GM19438 (cell line): ENCODE measurements around the gene MSL1.
A peak's percentile ranks its signal among the peaks of the same experiment; 100 is the strongest.

Source experiments
- ATAC-seq: cut with Tn5 transposase; IDR thresholded peaks from one replicate; pipeline ENCODE4 v1.9.1; 2021; ENCODE audit warnings: low read depth; ENCODE audit not compliant: unreplicated experiment

MSL1 gene

DNA sequence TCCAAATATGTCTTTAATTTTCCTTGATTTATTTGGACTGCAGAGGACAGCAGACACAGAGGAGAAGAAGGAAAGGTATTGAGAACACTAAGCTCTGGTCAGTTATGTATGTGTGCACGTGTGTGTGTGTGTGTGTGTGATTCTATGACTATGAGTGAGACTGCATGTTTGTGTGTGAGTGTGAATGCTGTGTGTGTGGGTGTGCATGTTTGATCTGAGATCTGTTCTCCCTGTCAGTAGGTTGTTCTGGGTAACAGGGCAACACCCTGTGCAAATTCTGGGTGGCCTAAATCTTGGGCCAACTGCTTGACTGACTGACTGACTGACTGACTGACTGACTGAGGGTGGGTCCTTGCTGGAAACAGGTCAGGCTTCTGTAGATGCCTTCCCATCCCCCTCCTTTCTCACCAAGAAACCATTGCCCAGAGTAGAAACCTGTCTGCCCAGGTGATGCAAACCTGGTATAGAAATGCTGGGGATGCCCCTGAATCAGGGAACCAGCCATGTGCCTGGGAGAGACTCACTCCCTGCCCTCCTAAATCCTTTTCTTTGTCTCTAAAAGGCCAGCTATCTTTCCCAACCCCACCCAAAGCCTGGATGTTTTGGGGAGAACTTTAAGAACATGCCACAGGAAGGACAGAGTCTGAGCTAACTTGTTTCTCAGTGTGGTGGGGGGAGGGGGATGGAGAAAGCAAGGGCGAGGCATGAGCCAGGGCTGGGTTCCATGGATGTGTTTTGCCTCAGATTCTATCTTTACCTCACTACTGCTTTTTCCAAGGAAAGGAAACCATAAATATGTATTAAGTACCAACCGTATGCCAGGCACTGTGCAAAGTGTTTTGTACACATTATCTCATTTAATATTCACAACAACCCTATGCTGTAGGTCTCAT, 16.9 kb upstream of the MSL1 start:
- no peak for ATAC-seq

DNA sequence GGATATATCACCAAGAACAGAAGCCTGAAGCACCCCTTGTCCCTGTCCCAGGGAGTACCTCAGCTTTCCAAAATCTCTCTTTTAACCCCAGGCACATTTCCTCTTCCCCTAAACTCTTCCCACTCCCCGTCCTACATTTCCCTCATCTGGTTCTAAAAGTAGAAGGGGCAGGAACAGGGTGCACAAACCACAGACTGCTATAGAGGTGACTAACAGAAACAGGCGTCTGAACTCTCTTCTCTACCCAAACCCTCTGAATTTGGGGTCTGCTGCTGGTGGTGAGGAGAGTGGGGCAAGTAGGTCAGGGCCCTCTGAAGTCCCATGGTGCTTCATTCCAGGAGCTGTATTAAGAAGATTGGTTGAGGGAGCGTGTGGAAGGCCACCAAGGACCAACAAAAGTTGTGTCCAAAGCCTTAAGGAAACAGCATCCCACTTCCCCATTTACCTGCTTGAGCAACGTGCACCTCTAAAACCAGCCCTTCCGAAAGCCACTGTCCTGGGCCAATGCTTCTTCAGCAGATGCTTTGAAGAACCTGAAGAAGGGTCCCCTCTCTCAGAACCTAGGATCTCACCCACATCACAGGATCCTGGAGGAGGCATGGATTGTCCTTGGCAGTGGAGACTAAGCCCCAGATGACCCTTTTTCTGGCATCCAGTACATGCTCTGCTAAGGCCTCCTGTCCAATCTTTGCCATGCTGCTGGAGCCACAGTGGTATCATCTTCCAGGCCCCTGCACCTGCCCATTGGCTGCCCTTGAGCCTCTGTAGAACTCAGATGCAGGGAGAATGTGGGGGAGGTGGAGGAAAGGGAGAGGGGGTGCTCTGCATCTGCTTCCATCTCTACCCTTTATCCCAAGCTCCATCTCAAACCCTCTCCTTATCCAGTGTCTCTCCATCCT, 15.7 kb upstream of the MSL1 start:
- ATAC-seq, result no peak

DNA sequence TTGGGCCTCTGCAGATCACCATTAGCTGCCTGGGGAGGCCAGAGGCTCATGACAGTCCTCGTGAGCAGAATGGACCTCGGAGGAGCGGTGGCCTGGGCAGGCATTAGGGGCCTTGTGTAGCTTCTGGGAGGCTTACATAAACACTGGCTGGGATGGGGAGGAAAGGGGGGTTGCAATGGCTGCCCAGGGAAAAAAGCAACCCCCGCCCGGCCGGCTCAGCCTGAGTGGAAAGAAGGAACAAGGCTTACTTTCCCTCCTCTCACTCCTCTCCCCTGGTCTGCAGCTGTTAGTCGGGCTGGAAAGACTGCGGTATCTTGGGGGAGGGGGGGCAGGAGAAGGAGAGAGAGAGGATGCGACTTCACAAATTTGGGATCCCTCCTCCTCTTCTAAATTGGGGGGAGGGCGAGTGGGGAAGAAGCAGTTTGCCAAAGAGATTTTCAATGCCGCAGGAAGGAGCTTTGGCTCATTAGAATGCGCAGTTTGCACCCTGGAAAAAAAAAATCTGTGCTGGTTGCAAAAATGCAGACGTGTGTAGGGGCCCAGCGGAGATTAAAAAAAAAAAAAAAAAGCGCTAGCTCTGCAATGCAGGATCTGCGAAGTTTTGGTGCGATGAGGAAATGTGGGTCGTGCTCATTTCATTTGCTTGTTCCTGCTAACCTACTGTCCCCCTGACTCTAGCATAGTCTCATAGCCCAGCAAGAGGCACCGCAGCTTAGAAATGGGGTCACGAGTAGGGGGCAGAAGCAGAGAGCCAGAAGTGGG, 14.8 kb upstream of the MSL1 start:
- no peak for ATAC-seq

DNA sequence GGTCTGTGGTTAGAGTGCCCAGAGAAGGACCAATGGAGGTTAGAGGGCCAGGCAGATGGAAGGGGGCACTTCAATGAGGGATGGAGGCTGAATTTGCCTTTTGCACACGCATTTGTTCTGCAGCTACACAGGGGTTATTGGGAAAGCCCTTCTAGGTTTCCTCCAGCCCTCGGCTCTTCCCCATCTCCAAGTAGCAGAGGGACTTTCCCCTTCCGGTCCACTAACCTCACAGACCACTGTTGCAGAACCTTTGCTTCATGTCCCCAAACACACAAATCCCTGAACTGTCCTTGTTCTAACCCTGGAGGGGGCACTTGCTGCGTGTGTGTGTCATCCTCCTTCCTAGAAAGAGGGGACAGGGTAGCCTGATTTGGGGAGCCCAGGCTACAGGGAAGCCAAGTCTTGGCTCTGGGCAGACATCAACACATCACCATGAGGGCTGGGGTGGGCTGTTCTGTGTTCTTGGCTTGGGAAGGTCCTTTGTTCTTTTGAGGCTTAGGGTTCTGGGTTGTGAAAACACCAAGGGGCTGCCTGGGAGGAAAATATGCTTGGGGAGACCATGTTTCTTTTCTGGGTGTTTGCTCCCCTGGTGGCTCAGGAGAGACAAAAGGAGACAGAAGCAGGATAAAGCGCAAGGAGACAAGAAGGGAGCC, 14.1 kb upstream of the MSL1 start:
- no peak for ATAC-seq

DNA sequence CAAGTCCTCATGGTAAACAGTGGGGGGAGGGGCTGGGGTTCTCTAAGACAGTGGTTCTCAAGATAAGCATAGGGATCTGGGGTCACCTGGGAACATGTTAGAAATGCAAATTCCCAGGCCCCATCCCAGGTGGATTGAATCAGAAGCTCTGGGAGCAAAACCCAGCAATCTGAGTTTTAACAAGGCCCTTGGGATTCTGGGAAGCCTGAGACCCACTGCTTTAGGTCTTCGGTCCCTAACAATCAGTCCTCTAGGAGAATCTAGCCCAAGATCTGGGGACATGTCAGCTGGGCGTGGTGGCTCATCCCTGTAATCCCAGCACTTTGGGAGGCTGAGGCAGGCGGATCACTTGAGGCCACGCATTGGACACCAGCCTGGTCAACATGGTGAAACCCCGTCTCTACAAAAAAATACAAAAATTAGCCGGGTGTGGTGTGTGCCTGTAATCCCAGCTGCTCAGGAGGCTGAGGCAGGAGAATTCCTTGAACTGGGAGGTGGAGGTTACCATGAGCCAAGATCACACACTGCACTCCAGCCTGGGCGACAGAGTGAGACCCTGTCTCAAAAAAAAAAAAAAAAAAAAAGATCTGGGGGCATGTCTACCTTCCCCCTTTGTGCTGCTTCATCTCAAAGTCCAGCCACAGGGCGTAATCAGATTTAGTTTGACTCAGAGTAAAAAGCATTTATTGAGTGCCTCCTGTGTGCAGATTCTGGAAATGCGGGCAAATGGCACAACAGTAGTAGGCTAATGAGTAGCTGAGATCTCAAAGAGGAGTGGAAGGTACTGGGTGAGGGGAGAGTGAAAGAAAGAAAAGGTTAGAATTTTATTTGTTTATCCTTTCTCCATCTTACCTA, 12.6 kb upstream of the MSL1 start:
- ATAC-seq, result no peak

DNA sequence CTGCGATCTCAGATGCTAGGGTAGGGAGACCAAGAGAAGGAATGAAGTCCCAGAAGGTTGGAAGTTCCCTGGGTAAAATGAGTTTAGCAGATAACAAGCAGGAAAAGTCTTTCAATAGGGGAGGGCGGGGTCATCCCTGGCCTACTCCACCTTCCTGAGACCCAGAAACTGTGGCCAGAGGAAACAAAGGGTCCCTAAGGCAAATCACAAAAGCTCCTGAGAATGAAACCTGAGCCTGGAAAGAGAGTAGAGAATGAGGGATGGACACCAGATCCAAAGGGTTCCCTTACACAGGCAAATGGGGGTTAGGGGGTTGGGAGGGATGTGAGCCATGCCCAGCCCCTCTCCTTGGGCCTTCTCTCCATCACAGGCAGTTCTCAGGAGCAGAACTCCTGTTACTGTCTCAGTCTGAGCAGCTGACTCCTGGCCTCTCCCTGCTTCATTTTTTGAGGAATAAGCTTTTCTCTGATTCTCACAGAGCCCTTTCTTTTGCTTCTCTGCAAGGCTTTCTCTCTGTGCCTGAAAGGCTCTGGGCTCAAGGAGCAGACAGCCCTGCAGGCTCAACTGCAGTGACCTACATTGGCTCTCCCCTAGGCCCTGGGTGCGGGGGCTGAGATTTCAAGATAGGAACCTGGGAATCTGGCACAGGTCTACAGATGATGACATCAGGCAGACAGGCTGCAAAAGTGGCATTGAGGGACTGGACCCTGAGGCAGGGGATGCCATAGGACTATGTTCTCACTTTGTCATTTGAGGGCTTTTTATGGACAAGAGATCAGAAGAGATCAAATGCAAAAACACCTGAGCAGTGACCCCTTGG, 11.5 kb upstream of the MSL1 start:
- no peak for ATAC-seq

DNA sequence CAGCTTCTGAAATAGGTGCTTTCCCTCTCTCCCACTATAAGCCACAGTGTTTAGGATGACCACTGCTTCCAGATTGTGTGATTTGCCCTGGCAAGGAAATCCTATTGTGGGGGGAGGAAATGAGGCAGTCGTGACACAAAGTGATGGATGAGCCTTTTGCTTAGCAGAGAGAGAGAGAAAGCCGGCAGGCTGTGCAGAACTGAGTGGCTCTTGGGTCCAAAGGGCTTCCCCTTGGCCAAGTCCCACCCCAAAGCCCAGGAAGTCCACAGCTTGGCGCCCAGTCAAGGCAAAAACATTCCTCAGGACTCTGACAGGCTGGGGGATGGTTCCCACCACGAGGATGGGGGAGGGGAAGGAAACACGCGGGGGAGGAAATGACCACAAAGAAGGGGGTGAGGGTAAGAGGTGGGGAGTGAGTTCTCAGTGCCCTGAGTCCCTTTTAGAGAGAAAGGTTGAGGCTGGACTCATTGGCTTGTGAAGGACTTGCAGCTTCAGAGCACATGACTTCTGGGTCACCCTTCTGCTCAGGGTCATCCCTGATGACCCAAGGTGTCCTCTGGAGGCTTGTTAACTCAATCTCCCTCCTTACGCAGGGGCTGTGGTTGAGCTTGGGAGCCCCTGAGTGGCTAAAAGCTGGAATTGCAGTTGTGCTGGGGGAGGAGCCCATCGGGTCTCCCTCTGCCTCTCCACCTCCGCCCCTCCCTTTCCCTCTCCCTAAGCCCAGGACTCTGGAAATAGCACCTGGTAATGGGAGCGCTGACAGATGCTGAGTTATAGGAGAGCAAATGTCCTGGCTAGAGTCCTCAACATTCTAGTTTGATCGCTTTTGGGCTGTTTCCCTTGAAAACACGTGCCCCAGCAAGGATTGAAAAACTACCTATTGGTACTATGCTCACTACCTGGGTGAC, 10.3 kb upstream of the MSL1 start:
- ATAC-seq, result peak; percentile 59

DNA sequence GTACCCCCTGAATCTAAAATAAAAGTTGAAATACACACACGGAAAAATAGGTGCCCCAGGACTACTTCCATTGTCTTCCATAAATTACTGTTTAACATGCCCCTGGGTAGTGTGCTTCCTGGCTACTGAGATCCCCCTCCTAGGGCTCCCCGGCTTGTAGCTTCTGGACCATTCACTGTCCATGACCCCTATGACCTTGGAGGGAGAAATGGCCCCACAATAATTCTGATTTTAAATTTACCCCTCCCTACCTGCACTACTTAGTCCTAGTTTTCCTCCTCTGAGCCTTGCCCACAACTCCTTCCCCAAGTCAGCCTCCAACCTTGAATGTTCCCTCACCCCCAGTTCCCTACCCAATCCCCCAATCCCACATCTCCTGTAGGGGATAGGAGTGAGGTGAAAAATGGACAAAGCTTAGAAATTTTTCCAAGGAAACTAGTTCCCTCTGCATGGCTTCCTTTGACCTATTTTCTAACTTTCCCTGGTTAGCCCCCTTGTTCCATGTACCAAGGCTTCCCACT, 9.5 kb upstream of the MSL1 start:
- no peak for ATAC-seq

DNA sequence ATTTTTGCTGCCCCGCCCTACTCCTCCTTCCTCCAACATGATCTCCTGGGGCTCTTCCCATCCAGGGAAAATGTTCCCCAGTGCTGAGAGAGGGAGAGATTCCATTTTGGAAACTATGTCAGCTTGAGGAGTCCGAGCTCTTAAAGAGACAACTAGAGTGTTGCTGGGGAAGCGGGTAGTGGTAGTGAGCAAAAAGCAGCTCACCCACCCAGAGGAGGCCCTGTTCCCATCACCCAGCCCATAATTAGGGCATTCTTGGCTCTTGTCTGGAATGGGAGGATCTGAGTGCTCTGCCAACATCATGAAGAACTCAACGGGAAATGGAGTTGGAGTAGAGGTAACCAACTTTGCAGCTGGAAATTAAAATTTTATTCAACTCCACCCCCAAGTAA, 9.1 kb upstream of the MSL1 start:
- no peak for ATAC-seq

DNA sequence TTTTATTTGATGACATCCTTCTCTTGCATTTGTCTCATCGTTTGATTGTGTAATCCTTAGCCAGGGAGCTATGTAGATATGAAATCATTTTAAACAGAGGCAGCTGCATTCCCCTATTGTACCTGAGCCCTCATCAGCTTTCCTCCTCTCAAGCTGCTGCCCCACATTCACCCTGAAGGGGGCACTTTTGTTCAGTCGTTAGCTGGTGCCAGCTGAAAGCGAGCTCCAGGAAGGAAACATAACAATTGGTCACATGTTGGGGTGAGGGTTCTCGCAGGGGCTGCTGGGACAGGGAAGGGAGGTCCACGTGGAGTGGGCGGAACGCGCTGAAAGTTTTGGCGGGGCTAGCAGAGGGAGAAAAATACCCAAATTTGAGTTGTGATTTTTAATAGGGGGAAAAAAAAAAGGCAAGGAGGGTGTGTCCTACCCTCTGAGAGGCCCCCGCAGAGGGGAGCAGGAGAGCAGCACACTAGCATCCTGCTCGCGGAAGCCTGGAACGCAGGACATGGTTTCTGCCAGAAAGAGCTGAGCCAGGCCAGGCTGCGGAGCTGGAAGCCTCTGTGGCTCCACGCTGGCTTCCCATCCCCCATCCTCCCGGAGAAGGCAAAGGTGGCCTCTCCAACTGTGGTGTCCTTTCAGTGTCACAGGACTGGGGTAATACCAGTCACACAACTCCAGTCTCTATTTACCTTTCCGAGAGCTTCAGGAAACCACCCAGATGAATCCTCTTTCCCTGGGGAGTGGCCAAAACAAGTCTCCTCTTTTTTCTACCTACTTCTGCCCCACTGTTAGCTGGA, 8.5 kb upstream of the MSL1 start:
- peak; percentile 67 for ATAC-seq

DNA sequence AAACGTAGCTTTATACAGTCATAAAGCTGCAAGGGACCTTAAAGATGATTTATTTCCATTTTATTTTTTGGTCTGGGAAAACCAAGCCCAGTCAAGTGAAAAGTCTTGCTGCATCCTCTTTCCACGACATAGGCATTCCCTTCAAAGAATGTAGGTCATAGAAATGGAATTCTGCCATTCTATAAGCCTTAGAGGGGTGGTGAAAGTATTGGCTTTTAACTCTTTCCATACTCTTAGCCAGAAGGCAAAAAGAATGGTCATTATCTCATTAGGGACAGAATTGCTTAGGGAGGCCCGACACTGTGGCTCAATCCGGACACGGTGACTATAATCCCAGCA, 7.9 kb upstream of the MSL1 start:
- ATAC-seq, result no peak

DNA sequence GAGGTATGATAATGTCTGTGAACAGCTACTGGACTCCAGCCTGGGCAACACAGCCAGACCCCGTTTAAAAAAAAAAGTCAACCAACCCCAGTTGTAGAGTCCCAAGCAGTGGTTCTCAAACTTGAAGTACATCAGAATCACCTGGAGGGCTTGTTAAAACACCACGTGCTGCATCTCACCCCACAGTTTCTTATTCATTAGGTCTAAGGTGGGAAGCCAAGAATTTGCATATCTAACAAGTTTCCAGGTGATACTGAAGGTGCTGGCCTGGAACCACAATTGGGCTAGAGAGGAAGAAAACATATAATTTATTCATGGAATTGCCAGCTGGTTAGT, 6.7 kb upstream of the MSL1 start:
- ATAC-seq, result no peak

DNA sequence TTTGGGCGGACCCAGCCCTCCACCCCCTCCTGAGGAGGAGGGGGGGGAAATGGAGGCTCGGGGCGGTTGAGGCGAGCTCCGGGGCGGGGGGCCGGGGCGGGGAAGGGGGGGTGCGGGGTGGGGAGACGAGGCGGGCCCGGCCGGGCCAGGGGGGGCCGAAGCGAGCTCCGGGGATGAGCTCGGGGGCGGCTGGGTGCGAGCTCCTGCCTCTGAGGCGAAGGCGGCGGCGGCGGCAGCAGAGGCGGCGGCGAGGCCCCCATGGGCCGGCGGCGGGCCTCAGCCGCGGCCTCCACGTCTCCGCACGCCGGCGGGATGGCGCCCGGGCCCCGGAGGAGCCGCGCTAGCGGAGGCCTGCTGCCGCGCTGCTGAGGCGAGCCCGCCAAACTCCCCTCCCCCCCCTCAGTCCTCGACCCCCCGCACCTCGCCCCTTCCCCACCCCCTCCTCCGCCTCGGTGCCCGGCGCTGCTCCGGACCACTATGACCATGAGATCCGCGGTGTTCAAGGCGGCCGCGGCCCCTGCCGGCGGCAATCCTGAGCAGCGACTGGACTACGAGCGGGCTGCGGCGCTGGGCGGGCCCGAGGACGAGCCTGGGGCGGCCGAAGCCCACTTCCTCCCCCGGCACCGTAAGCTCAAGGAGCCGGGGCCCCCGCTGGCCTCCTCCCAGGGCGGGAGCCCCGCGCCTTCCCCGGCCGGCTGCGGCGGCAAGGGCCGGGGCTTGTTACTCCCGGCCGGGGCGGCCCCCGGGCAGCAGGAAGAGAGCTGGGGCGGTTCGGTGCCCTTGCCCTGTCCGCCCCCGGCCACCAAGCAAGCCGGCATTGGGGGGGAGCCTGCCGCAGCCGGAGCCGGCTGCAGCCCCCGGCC, 596 bp downstream of the MSL1 start:
- ATAC-seq, result peak; percentile 35

DNA sequence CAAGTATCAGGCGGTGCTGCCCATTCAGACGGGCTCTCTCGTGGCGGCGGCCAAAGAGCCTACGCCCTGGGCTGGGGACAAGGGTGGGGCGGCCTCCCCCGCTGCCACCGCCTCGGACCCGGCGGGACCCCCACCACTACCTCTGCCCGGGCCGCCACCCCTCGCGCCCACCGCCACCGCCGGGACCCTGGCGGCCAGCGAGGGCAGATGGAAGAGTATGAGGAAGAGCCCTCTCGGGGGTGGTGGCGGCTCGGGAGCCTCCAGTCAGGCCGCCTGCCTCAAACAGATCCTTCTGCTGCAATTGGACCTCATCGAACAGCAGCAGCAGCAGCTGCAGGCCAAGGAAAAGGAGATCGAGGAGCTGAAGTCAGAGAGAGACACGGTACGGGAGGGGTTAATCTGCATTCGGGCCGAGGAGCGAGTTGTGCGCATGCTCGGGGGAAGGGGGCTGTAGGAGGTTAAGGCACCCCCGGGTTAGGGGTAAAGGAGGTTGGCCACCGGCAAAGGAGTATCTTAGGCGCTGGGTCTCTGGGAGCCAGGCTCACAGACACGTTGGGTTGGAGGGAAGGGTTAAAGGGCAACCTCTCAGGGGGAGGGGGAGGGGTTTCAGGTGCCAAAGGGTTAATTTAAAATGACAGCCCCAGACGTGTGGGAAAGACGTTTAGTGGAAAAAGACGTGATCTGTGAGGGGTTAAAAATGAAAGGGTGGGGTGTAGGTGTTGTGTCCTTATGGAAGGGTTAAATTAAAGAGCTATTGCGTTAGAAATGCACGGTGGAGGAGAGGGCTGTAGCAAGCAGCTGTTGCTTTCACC, 1.4 kb downstream of the MSL1 start:
- peak; percentile 14 for ATAC-seq

DNA sequence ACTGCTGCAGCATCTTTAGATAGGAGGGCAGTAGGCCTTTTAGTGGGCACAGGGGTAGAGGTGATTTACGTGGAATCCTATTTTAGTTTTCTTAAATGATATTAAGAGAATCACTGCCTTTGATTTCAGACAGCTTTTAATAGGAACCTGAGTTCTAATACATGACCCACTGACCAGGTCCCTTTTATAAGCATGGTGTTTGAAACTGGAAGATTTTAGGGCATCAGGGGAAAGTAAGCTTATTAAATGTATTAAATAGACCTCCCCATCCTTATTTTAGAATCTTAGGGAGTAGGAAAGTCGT, 2.0 kb downstream of the MSL1 start:
- ATAC-seq, result no peak
